HepG2 (cell line): Measurements from ENCODE around the gene VPS25. TPM values are rescaled to one million over a fixed set of nuclear protein-coding genes. Genes with fewer than 3 reads are reported as not detected.

Source experiments
- AGO2 ChIP-seq: fragments of 200-400 bp; formaldehyde crosslinking; optimal IDR thresholded peaks from 2 replicates; pipeline ENCODE3; 2017; ENCODE audit warnings: mild to moderate bottlenecking, low read depth, low read length, moderate library complexity
- BCL3 ChIP-seq: sonication (generic); formaldehyde crosslinking; IDR thresholded peaks from 2 replicates; pipeline ENCODE4 v1.5.1; 2020; ENCODE audit warnings: mild to moderate bottlenecking, missing genetic modification reagents, moderate library complexity
- DRAP1 ChIP-seq: IDR thresholded peaks from 2 replicates; pipeline ENCODE4 v1.6.1; 2016; ENCODE audit warnings: missing genetic modification reagents, missing compliant biosample characterization
- EED ChIP-seq: sonication (generic); formaldehyde crosslinking; IDR thresholded peaks from 2 replicates; pipeline ENCODE4 v1.5.0; 2020; ENCODE audit warnings: mild to moderate bottlenecking, missing genetic modification reagents
- FOSL2 ChIP-seq: sonication (generic); formaldehyde crosslinking; IDR thresholded peaks from 2 replicates; pipeline ENCODE4 v1.4.0; 2020; ENCODE audit warnings: missing genetic modification reagents
- GATAD1 ChIP-seq: IDR thresholded peaks from 2 replicates; pipeline ENCODE4 v1.6.1; 2016; ENCODE audit warnings: missing genetic modification reagents, missing compliant biosample characterization
- HMG20B ChIP-seq: conservative IDR thresholded peaks from 2 replicates; pipeline ENCODE4 v1.6.1; 2016; ENCODE audit warnings: missing genetic modification reagents, missing compliant biosample characterization
- KDM5B ChIP-seq: sonication (generic); formaldehyde crosslinking; IDR thresholded peaks from 2 replicates; pipeline ENCODE4 v1.4.0; 2020; ENCODE audit warnings: missing genetic modification reagents, mild to moderate bottlenecking, borderline replicate concordance
- KIAA2018 ChIP-seq: sonication (generic); formaldehyde crosslinking; IDR thresholded peaks from 2 replicates; pipeline ENCODE4 v1.5.0; 2020; ENCODE audit warnings: mild to moderate bottlenecking, missing genetic modification reagents, borderline replicate concordance
- NBN ChIP-seq: fragments of 450-650 bp; conservative IDR thresholded peaks from 2 replicates; pipeline ENCODE4 v1.6.1; 2017
- RBM39 ChIP-seq: fragments of 200-400 bp; formaldehyde crosslinking; IDR thresholded peaks from one replicate; pipeline ENCODE4 v1.6.1; 2018; ENCODE audit warnings: antibody characterized with exemption, mild to moderate bottlenecking, low read depth, low read length; ENCODE audit not compliant: poor library complexity, severe bottlenecking
- STAG1 ChIP-seq: sonication (generic); formaldehyde crosslinking; IDR thresholded peaks from 2 replicates; pipeline ENCODE4 v1.4.0; 2020; ENCODE audit warnings: missing genetic modification reagents
- TBL1XR1 ChIP-seq: fragments of 150-350 bp; IDR thresholded peaks from 2 replicates; pipeline ENCODE4 v1.6.1; 2014; ENCODE audit warnings: borderline replicate concordance, low read length; ENCODE audit not compliant: partially characterized antibody
- ZBTB7B ChIP-seq: sonication (generic); formaldehyde crosslinking; IDR thresholded peaks from 2 replicates; pipeline ENCODE4 v1.4.0; 2020; ENCODE audit warnings: missing genetic modification reagents
- ZNF34 ChIP-seq: sonication (generic); formaldehyde crosslinking; IDR thresholded peaks from 2 replicates; pipeline ENCODE4 v1.4.0; 2020; ENCODE audit warnings: mild to moderate bottlenecking, missing genetic modification reagents, borderline replicate concordance
- ZNF414 ChIP-seq: sonication (generic); formaldehyde crosslinking; IDR thresholded peaks from 2 replicates; pipeline ENCODE4 v1.5.0; 2020; ENCODE audit warnings: missing genetic modification reagents
- ZNF501 ChIP-seq: sonication (generic); formaldehyde crosslinking; IDR thresholded peaks from 2 replicates; pipeline ENCODE4 v1.5.1; 2020; ENCODE audit warnings: mild to moderate bottlenecking, moderate library complexity, missing genetic modification reagents
- polyA plus RNA-seq, 8 experiments: library from polyadenylated mRNA; depleted of rRNA in 3 of 8; stranded (reverse) in 7 of 8; unstranded in 1 of 8; fragments of >200 nt; fragmentation: Illumina TruSeq in 4 of 8; extraction: Trizol in 4 of 8; gene quantifications; 2 replicates each; pipeline versions ENCODE4 v1.2.1 to v1.2.3, GENCODE V29; 2011 to 2016; ENCODE audit warnings: low read depth in 4 of 8, missing spikeins in 1 of 8, mixed read lengths in 1 of 8; ENCODE audit not compliant: insufficient read depth in 1 of 8
- total RNA-seq, 5 experiments: library from RNA; depleted of rRNA; stranded (reverse); fragments of >200 nt; fragmentation: Illumina TruSeq; extraction: Trizol; gene quantifications; 2 replicates each; pipeline ENCODE4 v1.2.3, GENCODE V29; 2016; ENCODE audit warnings: low read depth in 1 of 5

The VPS25 gene
- total and polyA plus RNA-seq, 2 of the 13 experiments (the other 11 are each of a cell fraction or from before 2014, with no cell fraction given), result 161 to 249 TPM

GRCh38 chr17:42782166-42783061 lies 9.2 kb downstream of the VPS25 start (continued):
- TF ChIP-seq DRAP1, result no peak
- TF ChIP-seq ZNF501, result 0 out of 2 replicates have a peak, but pooled peaks have one; percentile 28
- no peak for TF ChIP-seq ZNF414
- TF ChIP-seq GATAD1 (CRISPR knock-in tag), result no peak
- TF ChIP-seq ZBTB7B (CRISPR knock-in tag), result peak; percentile 17; the same call in 1 of the 2 replicates
- no peak for TF ChIP-seq FOSL2 (CRISPR knock-in tag)
- no peak for TF ChIP-seq STAG1
- TF ChIP-seq AGO2, result peak; percentile 78
- TF ChIP-seq KDM5B (CRISPR knock-in tag), result no peak
- TF ChIP-seq KIAA2018, result no peak
- TF ChIP-seq BCL3 (CRISPR knock-in tag), result 0 out of 2 replicates have a peak, but pooled peaks have one; percentile 23
- TF ChIP-seq TBL1XR1, result no peak
- no peak for TF ChIP-seq NBN
- TF ChIP-seq EED, result no peak
- no peak for TF ChIP-seq ZNF34
- TF ChIP-seq HMG20B (CRISPR knock-in tag), result no peak
- peak; percentile 43 for TF ChIP-seq RBM39
